ENCODE data around the gene TCF7. TPM values are rescaled to one million over a fixed set of nuclear protein-coding genes. Genes with fewer than 3 reads are reported as not detected.
"Not testable (repeated sequence)": the region's sequence is repeated elsewhere in the genome, so short reads cannot be mapped to it uniquely, and the experiment has no call there.

The TCF7 gene
- total RNA-seq, 1 donor from 2014 or later, result 110 TPM

DNA sequence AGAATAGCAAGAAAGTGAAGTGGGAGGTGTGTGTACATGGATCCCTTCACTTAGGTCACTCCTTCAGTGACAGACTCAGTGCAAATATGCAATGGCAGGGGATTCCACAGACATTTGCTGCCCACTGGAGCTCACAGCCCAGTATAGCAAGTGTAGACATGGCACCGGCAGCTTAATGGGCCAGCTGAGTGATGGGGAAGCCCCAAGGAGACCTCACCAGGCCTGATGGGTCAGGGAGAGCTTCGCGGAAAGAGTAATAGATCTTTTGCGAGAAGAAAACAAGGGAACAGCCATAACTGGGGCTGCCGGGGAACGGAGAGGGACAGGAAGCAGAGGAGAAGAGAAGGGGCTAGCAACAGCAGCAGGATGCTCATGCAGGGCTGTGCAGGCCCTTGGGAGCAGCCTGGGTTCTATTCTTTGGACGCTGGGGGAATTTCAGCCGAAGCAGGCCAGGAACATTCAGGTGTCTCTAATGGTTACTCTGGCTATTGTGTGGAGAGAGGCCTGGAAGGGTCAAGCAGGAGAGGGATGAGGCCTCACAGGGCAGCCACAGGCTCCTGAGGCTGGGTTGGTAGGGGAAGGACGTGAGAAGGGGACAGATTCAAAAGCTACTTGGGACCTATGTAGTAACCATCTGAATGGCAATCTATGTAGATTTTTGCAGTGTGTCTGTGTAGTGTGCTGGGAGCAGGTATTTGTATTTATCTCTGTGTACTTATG, 27.0 kb downstream of the TCF7 start:
- intact Hi-C loops (cut with micrococcal nuclease), result loop anchor here (1.0 to 2.0 kb wide), 2 partner anchors 63 to 173 kb away; partner anchors contain the start of gene C5orf15

DNA sequence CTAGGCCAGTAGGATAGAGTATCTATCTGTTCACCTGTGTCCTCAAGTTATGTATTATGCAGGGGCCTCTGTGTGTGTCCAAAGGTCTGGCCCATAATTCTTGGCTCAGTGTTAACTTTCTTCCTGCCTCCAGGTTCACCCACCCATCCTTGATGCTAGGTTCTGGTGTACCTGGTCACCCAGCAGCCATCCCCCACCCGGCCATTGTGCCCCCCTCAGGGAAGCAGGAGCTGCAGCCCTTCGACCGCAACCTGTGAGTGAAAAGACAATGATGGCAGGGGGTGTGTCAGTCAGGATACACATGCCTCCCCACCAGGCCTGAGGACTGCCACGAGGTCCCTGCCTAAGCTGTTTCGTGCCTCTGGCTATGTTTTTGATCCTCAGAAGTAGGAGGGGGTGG, 27.6 kb downstream of the TCF7 start:
- intact Hi-C loops (cut with micrococcal nuclease), result no loop called here

DNA sequence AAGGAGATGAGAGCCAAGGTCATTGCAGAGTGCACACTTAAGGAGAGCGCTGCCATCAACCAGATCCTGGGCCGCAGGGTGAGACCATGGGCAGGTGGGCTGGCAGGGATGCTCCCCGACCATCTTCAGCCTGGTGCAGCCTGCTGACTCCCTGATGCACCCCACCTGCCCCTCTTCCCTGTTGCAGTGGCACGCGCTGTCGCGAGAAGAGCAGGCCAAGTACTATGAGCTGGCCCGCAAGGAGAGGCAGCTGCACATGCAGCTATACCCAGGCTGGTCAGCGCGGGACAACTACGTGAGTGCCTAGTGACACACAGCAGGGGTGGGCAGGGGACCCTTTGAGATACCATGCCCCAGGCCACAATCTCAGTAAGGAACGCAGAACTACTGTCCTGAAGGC, 28.3 kb downstream of the TCF7 start:
- intact Hi-C loops (cut with micrococcal nuclease), result no loop called here

DNA sequence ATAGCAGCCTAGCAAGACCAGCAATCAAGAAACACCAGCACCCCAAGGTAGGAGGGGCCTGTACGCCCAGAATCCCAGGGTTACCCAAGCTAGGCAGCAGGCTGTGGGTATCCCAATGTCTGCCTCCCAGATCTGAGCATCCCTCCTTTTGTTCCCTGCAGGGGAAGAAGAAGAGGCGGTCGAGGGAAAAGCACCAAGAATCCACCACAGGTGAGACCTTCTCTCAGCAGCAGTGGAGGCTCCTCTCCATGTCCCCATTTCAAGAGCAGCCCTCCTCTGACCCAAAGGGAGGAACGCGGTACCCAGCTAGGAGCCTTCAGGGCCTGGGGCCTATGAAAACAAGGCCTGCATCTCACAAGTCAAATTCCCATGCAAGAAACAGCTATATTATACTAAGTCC, 28.9 kb downstream of the TCF7 start:
- intact Hi-C loops (cut with micrococcal nuclease), result no loop called here

DNA sequence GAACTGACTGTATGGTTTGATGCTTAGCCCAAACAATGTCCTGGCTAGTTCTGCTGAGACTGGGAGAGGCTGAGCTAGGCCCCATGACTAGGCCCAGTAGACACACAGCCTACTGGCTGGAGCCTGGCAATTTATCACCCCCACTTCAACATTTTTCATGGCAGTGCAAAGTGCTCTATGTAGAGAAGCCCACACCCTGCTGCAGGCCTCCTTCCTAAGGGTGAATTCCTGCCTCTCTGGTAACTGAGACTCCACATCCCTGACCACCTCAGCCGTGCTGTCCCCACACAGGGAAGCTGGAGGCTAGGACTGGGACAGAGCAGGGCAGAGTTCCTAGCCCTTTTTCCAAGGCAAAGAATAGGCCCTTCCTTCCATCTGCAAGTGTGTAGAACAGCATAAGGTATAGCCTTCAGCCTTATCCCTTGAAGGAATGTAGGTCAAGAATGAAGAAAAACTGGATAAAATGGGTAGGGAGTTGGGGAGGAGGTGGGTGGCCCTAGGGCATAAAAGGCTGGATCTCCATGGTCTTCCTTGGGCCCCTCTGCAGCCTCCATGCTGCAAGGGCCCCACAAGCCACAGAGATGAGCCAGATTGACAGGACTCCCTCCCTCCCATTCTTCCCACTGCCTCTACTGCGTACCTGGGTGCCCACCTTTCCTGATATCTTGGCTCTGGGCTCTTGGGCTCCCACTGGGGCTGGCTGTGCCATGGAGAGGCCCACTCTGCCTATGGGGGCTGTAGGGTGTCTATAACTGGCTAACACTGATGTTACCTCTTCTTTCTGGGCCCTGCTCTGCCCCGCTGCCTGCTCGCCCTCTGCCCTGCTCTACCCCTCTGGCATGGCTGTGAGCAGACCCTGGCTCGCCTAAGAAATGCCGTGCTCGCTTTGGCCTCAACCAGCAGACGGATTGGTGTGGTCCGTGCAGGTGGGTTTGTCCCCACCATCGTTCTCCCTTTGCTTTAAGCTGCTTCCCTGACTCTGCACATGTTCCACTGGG, 29.8 kb downstream of the TCF7 start:
- intact Hi-C loops (cut with micrococcal nuclease), result no loop called here

DNA sequence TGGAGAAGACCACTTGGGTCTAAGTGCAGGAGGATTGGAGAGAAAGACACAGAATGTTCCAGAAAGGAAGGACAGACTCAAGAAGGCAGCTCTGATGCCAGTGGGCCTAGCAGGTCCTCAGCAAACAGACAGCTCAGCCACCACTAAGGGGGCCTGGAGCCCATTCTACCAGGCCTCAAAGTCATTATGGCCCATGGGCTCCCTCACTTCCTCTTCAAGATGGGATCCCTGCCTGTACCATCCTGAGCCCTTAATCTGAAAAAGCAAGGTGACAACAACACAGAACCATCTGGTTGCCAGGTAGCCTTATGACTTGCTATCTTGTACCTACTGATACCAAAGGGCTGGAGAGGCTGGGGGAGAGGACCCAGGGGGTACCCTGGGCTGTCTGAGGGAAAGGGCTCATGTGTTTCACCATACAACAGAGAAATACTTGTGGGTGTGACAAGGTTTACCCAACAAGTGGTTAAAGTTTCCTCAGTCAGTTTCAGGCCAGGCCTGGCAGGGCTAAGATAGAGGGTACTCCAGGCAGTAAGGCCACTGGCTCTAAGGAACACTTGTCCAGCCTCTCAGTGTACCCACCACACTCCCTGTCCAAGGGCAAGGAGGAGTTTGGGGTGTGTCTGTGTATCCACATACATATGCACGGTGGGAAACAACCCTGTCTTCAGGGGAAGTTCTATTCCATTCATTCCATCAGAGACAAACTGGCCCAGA, 30.7 kb downstream of the TCF7 start:
- intact Hi-C loops (cut with micrococcal nuclease), result loop anchor here (1.0 kb wide), 1 partner anchor 106 kb away; no protein-coding TSS in a partner anchor

DNA sequence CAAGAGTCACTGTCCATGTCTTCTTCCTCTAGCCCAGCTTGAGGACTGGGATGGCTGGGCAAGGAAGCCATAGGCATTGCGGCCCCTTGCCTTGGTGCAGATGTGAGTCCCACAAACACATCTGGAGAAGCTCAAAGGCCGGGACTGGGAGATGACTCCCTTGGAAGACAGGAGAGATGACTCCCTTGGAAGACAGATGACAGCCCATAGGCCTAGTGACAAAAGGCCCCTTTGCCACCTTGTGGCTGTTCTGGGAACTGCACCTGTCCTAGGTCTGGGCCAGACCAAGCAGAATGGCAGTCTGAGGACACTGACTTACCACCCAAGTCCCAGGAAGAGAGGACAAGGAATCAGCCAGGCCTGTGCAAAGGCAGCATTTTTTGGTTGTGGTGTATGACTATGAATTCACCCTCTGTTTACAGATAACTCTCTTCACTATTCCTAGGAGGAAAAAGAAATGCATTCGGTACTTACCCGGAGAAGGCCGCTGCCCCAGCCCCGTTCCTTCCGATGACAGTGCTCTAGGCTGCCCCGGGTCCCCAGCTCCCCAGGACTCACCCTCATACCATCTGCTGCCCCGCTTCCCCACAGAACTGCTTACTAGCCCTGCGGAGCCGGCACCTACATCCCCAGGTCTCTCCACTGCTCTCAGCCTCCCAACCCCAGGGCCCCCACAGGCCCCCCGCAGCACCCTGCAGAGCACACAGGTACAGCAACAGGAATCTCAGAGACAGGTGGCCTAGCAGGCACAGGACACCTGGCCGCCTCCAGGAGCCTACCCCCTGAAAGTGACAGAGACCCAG, 31.5 kb downstream of the TCF7 start:
- intact Hi-C loops (cut with micrococcal nuclease), result loop anchor here (1.0 kb wide), 2 partner anchors 14 to 107 kb away; no protein-coding TSS in a partner anchor

DNA sequence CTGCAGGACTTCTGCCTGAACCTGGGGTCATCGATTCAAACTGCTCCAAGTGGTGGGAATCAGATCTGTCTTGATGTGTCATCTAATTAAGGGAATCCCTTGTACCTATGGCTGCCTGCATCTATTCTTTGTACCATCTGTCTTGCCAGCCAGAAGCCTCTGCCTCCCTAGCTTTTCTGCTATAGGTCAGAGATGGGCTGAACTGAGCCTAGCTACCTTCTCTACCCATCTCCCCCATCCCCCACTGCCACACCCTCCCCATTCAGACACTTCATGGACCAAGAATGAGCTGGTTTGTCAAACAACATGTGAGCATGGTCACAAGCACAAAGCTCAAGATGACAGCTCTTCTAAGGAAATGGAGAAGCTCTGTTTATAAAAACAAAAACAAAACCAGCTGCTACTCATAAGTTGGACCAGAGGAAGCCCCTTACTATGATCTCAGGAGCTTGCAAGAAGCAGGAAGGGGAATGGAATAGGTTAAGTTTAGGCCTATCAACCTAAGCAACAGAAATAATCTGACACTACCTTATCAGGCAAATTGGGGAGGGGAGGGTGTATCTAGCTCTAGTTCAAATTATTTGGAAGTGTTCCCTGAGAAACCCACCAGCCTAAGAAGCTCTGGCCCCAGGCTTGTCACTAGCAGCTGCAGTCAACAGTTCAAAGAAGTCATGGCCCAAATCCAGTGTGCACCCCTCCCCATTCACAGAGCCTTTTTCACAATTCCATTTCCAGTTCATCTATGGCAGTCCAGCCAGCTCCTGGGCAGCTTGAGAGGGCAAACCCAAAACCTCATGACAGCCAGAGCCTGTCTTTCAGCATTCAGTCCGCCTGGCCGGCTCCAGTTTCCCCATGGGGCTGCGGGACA, 32.4 kb downstream of the TCF7 start:
- intact Hi-C loops (cut with micrococcal nuclease), result loop anchor here (1.0 kb wide), 1 partner anchor 15 kb away; no protein-coding TSS in a partner anchor

DNA sequence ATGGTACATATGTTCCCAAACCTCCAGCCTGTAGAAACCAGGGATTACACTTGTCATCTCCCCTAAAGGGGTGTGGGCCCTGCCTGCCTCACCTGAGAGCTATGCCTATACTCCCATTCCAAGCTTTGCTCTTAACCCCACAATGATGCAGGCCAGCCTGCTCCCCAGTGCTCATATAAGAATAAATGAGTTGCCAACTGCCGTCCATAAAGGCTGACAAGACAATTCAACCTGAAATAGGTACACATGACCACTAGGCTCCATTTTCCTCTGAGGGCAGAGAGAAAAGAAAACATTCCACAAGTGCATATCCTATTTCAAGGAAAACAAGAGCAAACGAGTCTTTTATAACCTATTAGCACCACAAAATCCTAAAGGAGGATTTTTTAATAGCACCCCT, 33.8 kb downstream of the TCF7 start:
- intact Hi-C loops (cut with micrococcal nuclease), result no loop called here

DNA sequence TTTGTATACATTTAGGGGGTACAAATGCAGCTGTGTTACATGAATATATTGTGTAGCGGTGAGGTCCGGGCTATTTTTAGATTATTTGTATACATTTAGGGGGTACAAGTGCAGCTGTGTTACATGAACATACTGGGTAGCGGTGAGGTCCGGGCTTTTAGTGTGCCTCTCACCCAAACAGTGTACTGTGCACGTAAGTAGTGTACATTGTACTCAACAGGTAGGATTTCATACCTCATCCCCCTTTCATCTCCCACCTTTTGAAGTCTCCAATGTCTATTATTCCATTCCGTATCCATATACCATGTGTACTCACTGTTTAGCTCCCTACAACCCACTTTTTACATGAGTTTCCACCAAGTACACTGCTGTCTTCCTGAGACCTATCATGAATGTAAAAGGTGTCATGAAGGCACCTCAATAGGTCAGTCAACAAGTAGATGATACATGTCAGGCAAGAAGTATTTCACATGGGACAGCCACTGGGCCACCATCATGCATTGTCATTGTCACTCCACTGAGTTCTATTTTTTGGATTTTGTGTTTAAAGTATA, 34.6 kb downstream of the TCF7 start:
- intact Hi-C loops (cut with micrococcal nuclease), result no loop called here

DNA sequence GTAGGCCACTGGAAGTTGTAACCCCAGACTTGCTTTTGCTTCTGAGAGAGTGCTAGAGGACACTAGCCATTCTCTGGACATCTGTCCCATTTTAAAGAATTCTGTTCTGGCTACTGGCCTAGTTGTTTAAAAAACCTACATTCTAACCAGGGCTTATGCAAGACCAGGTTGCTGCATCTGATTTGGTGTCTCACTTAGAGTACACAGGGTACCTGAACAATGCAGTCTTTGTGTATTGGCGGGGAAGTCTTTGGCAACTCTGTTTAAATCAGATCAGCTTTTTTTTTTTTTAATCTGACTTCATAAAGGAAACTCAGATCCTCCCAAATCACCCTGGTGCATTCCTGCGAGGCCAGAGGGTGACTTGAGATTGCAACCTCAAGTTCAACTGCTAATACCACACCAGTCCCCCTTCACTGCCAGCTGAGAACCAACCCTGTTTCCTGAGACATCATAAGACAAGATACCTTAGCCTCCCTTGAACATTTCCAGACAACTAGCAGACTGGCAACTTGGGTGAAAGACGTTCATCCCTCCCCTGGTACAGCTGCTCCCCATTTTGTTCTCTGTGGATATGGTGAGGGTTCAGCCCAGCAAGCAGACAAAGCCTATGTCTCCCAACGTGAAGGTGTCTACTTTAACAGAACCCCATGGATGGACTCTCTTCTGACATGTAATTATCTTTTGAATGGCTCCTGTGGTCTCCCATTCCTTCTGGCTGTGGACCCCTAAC, 35.3 kb downstream of the TCF7 start:
- intact Hi-C loops (cut with micrococcal nuclease), result no loop called here

DNA sequence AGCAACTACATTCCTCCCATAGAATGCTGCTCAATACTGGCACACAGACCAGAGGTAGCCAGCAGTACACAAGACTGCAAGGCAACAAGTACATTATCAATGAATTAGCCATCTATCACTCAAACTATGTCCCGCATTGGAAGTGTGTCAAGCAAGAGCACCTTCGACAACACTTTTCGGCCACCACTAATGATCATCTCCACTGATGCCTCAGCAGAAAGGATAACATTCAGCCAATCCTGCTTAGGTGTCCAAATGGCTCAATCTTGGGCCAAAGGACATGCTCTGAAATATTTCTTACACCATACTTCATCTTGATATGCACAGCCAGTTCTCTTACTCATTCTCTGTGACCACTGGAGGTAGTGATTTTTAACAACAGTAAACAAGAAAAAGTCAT, 37.2 kb downstream of the TCF7 start:
- intact Hi-C loops (cut with micrococcal nuclease), result no loop called here

DNA sequence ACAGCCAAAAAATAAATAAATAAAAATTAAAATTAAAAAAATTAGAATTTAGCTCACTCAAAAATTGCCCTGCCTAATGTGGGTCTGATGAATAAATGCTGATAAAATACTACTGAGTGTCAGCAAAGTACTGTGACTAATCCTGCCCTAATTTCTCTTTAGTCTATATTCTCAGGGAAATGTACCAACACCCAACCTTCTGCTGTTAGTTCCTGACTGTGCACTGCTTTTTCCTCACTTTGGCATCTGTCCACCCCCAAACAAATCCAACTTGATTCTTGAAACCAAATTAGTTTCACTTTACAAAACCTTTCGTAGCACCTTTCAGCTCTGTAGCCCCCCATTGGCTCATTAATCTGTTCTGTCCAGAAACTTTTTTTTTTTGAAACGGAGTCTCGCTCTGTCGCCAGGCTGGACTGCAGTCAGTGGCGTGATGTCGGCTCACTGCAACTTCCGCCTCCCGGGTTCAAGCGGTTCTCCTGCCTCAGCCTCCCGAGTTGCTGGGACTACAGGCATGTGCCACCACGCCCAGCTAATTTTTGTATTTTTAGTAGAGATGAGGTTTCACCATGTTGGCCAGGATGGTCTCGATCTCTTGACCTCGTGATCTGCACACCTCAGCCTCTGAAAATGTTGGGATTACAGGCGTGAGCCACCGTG, 37.8 kb downstream of the TCF7 start:
- intact Hi-C loops (cut with micrococcal nuclease), result not testable (repeated sequence)

DNA sequence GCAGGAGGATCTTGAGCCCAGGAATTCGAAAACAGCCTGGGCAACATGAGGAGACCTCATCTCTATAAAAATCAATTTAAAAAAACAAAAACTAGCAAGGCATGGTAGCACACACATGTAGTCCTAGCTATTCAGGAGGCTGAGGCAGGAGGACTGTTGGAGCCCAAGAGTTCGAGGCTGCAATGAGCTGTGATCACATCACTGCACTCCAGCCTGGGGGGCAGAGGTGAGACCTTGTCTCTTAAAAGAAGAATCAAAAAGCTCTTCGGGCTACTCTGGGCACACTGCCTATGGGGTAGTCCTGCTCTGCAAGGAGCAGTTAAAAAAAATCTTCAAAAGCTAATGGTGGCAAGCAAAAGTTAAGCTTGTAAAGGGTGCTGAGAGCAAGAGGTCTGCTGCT, 38.8 kb downstream of the TCF7 start:
- intact Hi-C loops (cut with micrococcal nuclease), result no loop called here

DNA sequence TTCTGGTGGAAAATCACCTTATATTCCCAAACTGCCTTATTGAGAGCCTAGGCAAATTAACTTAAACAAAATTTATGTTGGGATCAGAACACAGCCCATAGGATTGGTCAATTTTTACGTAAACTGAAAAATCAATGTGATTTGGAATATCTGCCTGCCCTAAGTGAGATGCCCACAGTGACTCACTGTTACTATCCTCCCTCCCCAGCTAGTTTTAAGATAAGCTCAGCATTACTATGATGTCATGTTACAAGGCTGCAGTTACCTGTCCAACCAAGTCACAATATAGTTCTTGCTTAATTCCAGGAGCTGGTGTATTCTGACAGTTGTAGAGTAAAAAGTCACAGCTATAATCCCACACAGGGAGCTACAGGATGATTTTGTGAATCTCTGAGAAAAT, 39.2 kb downstream of the TCF7 start:
- intact Hi-C loops (cut with micrococcal nuclease), result loop anchor here (2.0 kb wide), 1 partner anchor 21 kb away; no protein-coding TSS in a partner anchor

DNA sequence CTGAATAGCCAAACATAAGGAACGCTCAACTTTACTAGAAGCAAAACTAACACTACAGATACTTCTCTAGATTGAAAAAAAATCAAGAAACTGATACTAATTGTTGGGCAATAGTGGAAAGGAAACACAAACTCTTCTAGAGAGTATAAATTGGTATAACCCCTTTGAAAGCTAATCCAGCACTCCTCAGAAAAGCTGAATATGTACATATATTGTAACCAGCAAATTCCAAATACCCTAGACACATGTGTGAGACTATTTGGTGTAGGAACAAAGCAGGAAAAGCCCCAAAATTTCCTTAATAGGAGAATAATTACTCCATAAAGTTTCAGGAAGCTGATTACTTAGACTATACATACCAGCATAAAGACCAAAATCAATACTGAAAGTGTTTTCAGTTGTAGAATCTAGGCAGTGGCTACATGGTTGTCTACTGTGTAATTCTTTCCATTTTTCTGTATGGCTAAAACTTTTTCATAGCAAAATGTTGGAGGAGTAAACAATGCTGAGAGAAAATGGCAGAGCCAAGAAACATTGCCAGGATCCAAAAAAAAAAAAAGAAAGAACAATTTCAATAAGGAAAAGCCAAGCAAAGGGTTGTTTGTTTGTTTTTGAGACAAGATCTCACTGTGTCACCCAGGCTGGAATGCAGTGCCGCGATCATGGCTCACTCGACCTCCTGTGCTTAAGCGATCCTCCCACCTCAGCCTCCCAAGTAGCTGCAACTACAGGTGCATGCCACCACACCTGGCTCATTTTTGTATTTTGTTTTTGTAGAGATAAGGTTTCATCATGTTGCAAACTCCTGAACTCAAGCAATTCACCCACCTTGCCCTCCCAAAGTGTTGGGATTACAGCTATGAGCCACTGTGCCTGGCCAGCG, 47.3 kb downstream of the TCF7 start:
- intact Hi-C loops (cut with micrococcal nuclease), result no loop called here

DNA sequence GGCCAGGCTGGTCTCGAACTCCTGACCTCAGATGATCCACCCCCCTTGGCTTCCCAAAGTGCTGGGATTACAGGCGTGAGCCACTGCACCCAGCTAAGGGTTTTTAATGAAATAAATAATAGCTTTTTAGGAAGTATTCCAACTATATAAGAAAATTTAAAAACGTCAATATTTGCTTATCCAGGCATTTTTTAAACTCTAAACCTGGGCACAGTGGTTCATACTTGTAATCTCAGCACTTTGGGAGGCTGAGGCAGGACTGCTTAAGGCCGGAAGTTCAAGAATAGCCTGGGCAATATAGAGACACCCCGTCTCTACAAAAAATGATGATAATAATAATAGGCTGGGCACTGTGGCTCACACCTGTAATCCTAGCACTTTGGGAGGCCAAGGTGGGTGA, 48.1 kb downstream of the TCF7 start:
- intact Hi-C loops (cut with micrococcal nuclease), result no loop called here

All from T-helper 1 cell treated with Interleukin-12 subunit alpha and Interleukin-12 subunit beta and Interleukin-4 antibody, amounts not matched to agents 30 ng/mL and 1 ng/mL, for 36 hours (primary cell).